Osteoblast (primary cell): ENCODE data around the gene DNAJB13. TPM values are rescaled to one million over a fixed set of nuclear protein-coding genes. Genes with fewer than 3 reads are reported as not detected.

Experiments
- DNase-seq: peaks from one replicate; pipeline ENCODE4 v3.0.0; 2011; ENCODE audit warnings: low spot score, mixed read lengths; ENCODE audit not compliant: insufficient read length; ENCODE audit errors: missing footprints
- H2AFZ ChIP-seq: 2 replicates; pipeline ENCODE4 v1.6.0; 2011; ENCODE audit warnings: mild to moderate bottlenecking, low read length
- H3K27ac ChIP-seq: 2 replicates; pipeline ENCODE4 v1.5.1; 2011; ENCODE audit warnings: mild to moderate bottlenecking, low read depth, low read length, moderate library complexity
- H3K27me3 ChIP-seq: 2 replicates; pipeline ENCODE4 v1.6.0; 2012; ENCODE audit warnings: mild to moderate bottlenecking, control low read depth, inconsistent platforms, low read length, moderate library complexity; ENCODE audit not compliant: insufficient read depth
- H3K36me3 ChIP-seq: 2 replicates; pipeline ENCODE4 v1.5.1; 2011; ENCODE audit warnings: mild to moderate bottlenecking, low read length, control low read depth, moderate library complexity; ENCODE audit not compliant: insufficient read depth
- H3K4me1 ChIP-seq: 2 replicates; pipeline ENCODE4 v1.5.1; 2011; ENCODE audit warnings: mild to moderate bottlenecking, low read length, control low read depth, moderate library complexity; ENCODE audit not compliant: insufficient read depth
- H3K4me2 ChIP-seq: 2 replicates; pipeline ENCODE4 v1.6.0; 2011; ENCODE audit warnings: mild to moderate bottlenecking, low read length; ENCODE audit not compliant: insufficient read depth
- H3K4me3 ChIP-seq: fragments of 200-600 bp; sonication (generic); 3 replicates; pipeline ENCODE4 v1.5.1; 2012; ENCODE audit warnings: mild to moderate bottlenecking, low read length, inconsistent platforms; ENCODE audit not compliant: insufficient read depth
- H3K79me2 ChIP-seq: 2 replicates; pipeline ENCODE4 v1.6.0; 2012; ENCODE audit warnings: mild to moderate bottlenecking, low read length, control low read depth, inconsistent platforms; ENCODE audit not compliant: insufficient read depth
- H3K9me3 ChIP-seq: 2 replicates; pipeline ENCODE4 v1.5.1; 2011; ENCODE audit warnings: low read depth, low read length, control low read depth
- H4K20me1 ChIP-seq: 2 replicates; pipeline ENCODE4 v1.6.0; 2012; ENCODE audit warnings: mild to moderate bottlenecking, low read length, control low read depth; ENCODE audit not compliant: insufficient read depth
- total RNA-seq: library from RNA; depleted of rRNA; stranded (reverse); fragments of >200 nt; gene quantifications from 2 replicates; pipeline ENCODE4 v1.2.3, GENCODE V29; 2012
- TF ChIP-seq, protein P1 (sequence below): IDR thresholded peaks from 2 replicates; pipeline ENCODE4 v1.5.1; 2011; ENCODE audit warnings: mild to moderate bottlenecking, low read depth, low read length, moderate library complexity; ENCODE audit errors: extremely low read depth

DNAJB13 gene
- total RNA-seq, 1 donor = not detected

DNA sequence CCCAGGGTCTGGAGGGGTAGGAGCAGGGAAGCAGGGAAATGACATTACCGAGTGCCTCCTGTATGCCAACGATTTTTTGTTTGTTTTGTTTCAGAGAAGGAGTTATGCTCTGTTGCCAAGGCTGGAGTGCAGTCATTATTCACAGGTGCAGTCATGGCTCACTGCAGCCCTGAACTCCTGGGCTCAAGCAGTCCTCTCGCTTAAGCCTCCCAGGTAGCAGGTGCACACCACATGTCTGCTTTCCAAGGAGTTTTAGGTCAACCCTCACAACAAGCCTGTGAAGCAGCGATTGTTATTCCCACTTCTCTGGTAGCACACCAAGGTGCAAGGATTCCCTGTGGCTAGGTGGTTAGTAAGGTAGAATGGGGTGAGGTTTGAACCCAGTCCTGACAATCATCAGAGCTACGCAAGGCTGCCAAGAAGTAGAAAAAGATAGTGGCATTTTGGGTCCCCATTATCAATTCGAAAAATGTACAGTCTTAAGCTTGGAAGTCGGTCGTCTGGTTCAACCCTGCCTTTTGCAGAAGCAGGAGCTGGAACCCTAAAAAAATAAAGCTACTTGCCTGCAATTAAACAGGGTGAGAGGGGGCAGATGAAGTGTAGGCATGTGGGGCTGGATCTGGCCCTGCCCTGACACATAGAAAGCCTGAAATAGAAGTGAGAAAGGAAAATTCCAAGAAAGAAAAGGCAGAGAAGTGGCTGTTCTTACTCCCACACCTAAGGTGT lies 48.9 kb downstream of the DNAJB13 start:
- Histone ChIP-seq H3K27ac (no peak overlapping the region), H3K79me2 (no peaks in the 10 kb centered on the region), H2AFZ (no peak overlapping the region), H4K20me1 (no peaks in the 10 kb centered on the region), H3K27me3 (no peaks in the 10 kb centered on the region), H3K4me2 (no peak overlapping the region), H3K36me3 (no peaks in the 10 kb centered on the region), H3K4me3 (no peak overlapping the region), H3K4me1 (no peaks in the 10 kb centered on the region), H3K9me3 (no peaks in the 10 kb centered on the region)
- TF ChIP-seq, protein P1, sequence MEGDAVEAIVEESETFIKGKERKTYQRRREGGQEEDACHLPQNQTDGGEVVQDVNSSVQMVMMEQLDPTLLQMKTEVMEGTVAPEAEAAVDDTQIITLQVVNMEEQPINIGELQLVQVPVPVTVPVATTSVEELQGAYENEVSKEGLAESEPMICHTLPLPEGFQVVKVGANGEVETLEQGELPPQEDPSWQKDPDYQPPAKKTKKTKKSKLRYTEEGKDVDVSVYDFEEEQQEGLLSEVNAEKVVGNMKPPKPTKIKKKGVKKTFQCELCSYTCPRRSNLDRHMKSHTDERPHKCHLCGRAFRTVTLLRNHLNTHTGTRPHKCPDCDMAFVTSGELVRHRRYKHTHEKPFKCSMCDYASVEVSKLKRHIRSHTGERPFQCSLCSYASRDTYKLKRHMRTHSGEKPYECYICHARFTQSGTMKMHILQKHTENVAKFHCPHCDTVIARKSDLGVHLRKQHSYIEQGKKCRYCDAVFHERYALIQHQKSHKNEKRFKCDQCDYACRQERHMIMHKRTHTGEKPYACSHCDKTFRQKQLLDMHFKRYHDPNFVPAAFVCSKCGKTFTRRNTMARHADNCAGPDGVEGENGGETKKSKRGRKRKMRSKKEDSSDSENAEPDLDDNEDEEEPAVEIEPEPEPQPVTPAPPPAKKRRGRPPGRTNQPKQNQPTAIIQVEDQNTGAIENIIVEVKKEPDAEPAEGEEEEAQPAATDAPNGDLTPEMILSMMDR = no peak
- no peak for DNase-seq

DNA sequence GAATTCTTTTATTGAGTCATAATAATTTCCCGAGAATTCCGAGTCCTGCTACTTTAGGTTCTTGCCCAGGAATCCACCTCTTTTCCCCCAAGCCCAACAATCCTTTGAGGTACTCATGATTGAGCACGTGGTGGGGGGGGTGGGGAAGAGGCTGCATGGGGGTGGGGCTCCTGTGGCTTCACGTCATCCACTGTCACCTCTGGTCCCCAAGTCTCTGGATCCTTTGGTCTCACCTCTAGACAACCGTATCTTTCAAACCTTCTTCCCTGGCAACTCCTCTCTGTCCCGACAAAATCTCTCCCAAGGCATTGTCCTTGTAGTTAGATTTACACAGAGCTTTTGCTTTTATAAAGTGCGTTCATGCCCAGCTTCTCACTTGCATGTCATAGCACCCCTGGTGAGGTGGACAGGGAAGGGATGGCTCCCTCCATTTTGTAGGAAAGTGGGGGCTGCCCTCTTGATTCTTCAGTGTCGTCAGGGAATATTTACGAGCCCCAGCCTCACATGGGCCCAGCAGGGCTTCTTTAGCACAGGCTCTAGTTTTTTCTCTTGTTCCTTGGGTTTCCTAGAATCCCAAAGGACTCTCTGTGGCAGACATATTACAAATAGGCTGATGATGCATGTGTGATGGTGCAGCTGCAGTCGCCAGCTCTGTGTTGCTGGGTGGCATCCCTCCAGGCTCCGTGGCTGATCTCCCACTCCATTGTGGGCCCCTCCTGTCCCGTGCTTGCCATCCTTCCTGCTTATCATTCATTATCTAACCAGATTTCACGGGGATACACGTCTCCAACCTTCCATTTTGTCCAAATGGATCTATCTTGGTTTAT lies 49.7 kb downstream of the DNAJB13 start:
- Histone ChIP-seq H4K20me1 (no peaks in the 10 kb centered on the region), H2AFZ (no peak overlapping the region), H3K4me1 (no peaks in the 10 kb centered on the region), H3K27me3 (no peaks in the 10 kb centered on the region), H3K36me3 (no peaks in the 10 kb centered on the region), H3K79me2 (no peaks in the 10 kb centered on the region), H3K4me2 (no peak overlapping the region), H3K27ac (no peak overlapping the region), H3K4me3 (no peak overlapping the region), H3K9me3 (no peaks in the 10 kb centered on the region)
- no peak for DNase-seq
- TF ChIP-seq, protein P1 = no peak

DNA sequence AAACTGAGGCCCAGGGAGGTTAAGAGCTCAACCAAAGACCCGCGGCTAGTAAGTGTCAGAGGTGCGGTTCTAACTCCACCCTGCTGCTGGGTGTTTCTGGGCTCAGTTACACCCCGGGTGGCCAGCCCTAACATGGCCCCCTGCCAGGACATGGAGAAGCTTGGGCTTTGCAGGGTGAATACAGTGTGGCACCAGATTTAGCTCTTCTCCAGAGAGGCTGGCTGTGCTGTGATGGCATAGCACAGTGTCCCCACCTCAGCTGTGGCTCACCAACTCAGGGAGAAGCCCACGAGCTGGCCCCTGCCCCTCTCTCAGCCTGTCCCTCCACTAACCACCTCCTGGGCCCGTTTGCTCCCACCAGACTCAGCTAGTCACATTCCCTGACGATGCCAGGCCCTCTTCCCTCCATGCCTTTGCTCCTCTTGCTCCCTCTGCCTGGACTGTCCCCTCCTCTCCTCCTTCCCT lies 51.0 kb downstream of the DNAJB13 start:
- H3K4me3 ChIP-seq = no peak overlapping the region
- DNase-seq = no peak
- H3K79me2 ChIP-seq = no peaks in the 10 kb centered on the region
- TF ChIP-seq, protein P1 = no peak
- H3K27me3 ChIP-seq = no peaks in the 10 kb centered on the region
- no peaks in the 10 kb centered on the region for H3K4me1 ChIP-seq
- no peak overlapping the region for H2AFZ ChIP-seq
- H3K36me3 ChIP-seq = no peaks in the 10 kb centered on the region
- H4K20me1 ChIP-seq = no peaks in the 10 kb centered on the region
- H3K9me3 ChIP-seq = no peaks in the 10 kb centered on the region
- H3K4me2 ChIP-seq = no peak overlapping the region
- no peak overlapping the region for H3K27ac ChIP-seq

DNA sequence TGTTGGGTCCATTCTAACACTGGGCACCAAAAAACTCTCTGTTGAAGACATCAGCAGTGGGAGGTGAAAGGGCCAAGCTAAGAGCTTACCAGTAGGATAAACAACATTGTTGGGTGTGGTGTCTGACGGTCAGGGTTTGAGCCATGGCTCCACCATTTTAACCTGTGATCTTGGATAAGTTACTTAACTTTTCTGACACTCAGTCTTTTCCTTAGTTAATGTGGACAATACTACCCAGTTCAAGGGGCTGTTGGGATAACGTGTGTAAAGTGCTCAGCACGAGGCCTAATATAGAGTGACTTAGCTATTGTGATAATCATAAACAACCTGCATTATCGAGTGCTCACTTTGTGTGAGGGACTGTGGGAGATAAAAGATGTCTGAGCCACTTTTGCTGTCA lies 52.0 kb downstream of the DNAJB13 start:
- TF ChIP-seq, protein P1 = no peak
- no peaks in the 10 kb centered on the region for H3K36me3 ChIP-seq
- no peaks in the 10 kb centered on the region for H4K20me1 ChIP-seq
- no peak overlapping the region for H2AFZ ChIP-seq
- H3K27ac ChIP-seq = no peak overlapping the region
- no peak for DNase-seq
- H3K4me3 ChIP-seq = no peak overlapping the region
- H3K4me2 ChIP-seq = no peak overlapping the region
- H3K79me2 ChIP-seq = no peaks in the 10 kb centered on the region
- no peaks in the 10 kb centered on the region for H3K9me3 ChIP-seq
- H3K4me1 ChIP-seq = no peaks in the 10 kb centered on the region
- no peaks in the 10 kb centered on the region for H3K27me3 ChIP-seq
